Osteoblast (primary cell): Measurements from ENCODE around the gene MCC. TPM values are rescaled to one million over a fixed set of nuclear protein-coding genes. Genes with fewer than 3 reads are reported as not detected.

Experiments used
- DNase-seq: peaks from one replicate; pipeline ENCODE4 v3.0.0; 2011; ENCODE audit warnings: low spot score, mixed read lengths; ENCODE audit not compliant: insufficient read length; ENCODE audit errors: missing footprints
- H2AFZ ChIP-seq: 2 replicates; pipeline ENCODE4 v1.6.0; 2011; ENCODE audit warnings: mild to moderate bottlenecking, low read length
- H3K27ac ChIP-seq: 2 replicates; pipeline ENCODE4 v1.5.1; 2011; ENCODE audit warnings: mild to moderate bottlenecking, low read depth, low read length, moderate library complexity
- H3K27me3 ChIP-seq: 2 replicates; pipeline ENCODE4 v1.6.0; 2012; ENCODE audit warnings: mild to moderate bottlenecking, control low read depth, inconsistent platforms, low read length, moderate library complexity; ENCODE audit not compliant: insufficient read depth
- H3K36me3 ChIP-seq: 2 replicates; pipeline ENCODE4 v1.5.1; 2011; ENCODE audit warnings: mild to moderate bottlenecking, low read length, control low read depth, moderate library complexity; ENCODE audit not compliant: insufficient read depth
- H3K4me1 ChIP-seq: 2 replicates; pipeline ENCODE4 v1.5.1; 2011; ENCODE audit warnings: mild to moderate bottlenecking, low read length, control low read depth, moderate library complexity; ENCODE audit not compliant: insufficient read depth
- H3K4me2 ChIP-seq: 2 replicates; pipeline ENCODE4 v1.6.0; 2011; ENCODE audit warnings: mild to moderate bottlenecking, low read length; ENCODE audit not compliant: insufficient read depth
- H3K4me3 ChIP-seq: fragments of 200-600 bp; sonication (generic); 3 replicates; pipeline ENCODE4 v1.5.1; 2012; ENCODE audit warnings: mild to moderate bottlenecking, low read length, inconsistent platforms; ENCODE audit not compliant: insufficient read depth
- H3K79me2 ChIP-seq: 2 replicates; pipeline ENCODE4 v1.6.0; 2012; ENCODE audit warnings: mild to moderate bottlenecking, low read length, control low read depth, inconsistent platforms; ENCODE audit not compliant: insufficient read depth
- H3K9me3 ChIP-seq: 2 replicates; pipeline ENCODE4 v1.5.1; 2011; ENCODE audit warnings: low read depth, low read length, control low read depth
- H4K20me1 ChIP-seq: 2 replicates; pipeline ENCODE4 v1.6.0; 2012; ENCODE audit warnings: mild to moderate bottlenecking, low read length, control low read depth; ENCODE audit not compliant: insufficient read depth
- total RNA-seq: library from RNA; depleted of rRNA; stranded (reverse); fragments of >200 nt; gene quantifications from 2 replicates; pipeline ENCODE4 v1.2.3, GENCODE V29; 2012
- TF ChIP-seq, protein P1 (sequence below): IDR thresholded peaks from 2 replicates; pipeline ENCODE4 v1.5.1; 2011; ENCODE audit warnings: mild to moderate bottlenecking, low read depth, low read length, moderate library complexity; ENCODE audit errors: extremely low read depth

Gene MCC
- total RNA-seq, 1 donor = 45.6 TPM

DNA sequence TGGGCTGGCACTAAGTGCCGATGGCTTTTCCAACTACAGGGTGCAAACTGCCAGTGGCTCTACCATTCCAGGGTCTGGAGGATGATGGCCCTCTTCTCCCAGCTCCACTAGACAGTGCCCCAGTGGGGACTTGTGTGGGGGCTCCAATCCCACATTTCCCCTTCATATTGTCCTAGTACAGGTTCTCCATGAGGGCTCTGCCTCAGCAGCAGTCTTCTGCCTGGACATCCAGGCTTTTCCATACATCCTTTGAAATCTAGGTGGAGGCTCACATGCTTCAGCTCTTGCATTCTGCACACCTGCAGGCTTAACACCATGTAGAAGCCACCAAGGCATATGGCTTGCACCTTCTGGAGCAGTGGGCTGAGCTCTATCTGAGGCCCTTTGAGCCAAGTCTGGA, 123.8 kb downstream of the MCC start:
- Histone ChIP-seq H3K79me2 (no peaks in the 10 kb centered on the region), H2AFZ (no peak overlapping the region), H3K27ac (no peak overlapping the region), H3K36me3 (no peaks in the 10 kb centered on the region), H3K27me3 (no peaks in the 10 kb centered on the region), H3K4me3 (no peak overlapping the region), H3K4me2 (no peak overlapping the region), H4K20me1 (no peaks in the 10 kb centered on the region), H3K4me1 (no peaks in the 10 kb centered on the region), H3K9me3 (peaks cover 4% of the 10 kb centered on the region)
- DNase-seq = no peak
- TF ChIP-seq, protein P1, sequence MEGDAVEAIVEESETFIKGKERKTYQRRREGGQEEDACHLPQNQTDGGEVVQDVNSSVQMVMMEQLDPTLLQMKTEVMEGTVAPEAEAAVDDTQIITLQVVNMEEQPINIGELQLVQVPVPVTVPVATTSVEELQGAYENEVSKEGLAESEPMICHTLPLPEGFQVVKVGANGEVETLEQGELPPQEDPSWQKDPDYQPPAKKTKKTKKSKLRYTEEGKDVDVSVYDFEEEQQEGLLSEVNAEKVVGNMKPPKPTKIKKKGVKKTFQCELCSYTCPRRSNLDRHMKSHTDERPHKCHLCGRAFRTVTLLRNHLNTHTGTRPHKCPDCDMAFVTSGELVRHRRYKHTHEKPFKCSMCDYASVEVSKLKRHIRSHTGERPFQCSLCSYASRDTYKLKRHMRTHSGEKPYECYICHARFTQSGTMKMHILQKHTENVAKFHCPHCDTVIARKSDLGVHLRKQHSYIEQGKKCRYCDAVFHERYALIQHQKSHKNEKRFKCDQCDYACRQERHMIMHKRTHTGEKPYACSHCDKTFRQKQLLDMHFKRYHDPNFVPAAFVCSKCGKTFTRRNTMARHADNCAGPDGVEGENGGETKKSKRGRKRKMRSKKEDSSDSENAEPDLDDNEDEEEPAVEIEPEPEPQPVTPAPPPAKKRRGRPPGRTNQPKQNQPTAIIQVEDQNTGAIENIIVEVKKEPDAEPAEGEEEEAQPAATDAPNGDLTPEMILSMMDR = no peak

DNA sequence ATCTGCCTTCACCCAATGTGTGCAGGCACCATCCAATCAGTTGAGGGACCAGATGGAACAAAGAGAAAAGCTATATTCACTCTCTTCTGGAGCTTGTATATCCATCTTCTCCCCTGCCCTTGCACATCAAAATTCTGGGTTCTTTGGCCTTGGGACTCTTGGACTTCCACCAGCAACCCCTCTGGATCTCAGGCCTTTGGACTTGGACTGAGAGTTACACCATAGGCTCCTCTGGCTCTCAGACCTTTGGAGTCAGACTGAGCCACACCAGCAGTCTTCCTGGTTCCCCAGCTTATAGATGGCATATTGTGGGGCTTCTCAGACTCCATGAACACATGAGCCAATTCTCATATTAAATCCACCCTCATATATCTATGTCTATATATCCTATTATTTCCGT, 126.6 kb downstream of the MCC start:
- H3K27me3 ChIP-seq = no peaks in the 10 kb centered on the region
- no peaks in the 10 kb centered on the region for H4K20me1 ChIP-seq
- H3K9me3 ChIP-seq = peaks cover 4% of the 10 kb centered on the region
- H3K4me2 ChIP-seq = no peak overlapping the region
- TF ChIP-seq, protein P1 = no peak
- H2AFZ ChIP-seq = no peak overlapping the region
- no peak overlapping the region for H3K4me3 ChIP-seq
- DNase-seq = no peak
- no peaks in the 10 kb centered on the region for H3K79me2 ChIP-seq
- H3K27ac ChIP-seq = no peak overlapping the region
- no peaks in the 10 kb centered on the region for H3K36me3 ChIP-seq
- H3K4me1 ChIP-seq = no peaks in the 10 kb centered on the region

DNA sequence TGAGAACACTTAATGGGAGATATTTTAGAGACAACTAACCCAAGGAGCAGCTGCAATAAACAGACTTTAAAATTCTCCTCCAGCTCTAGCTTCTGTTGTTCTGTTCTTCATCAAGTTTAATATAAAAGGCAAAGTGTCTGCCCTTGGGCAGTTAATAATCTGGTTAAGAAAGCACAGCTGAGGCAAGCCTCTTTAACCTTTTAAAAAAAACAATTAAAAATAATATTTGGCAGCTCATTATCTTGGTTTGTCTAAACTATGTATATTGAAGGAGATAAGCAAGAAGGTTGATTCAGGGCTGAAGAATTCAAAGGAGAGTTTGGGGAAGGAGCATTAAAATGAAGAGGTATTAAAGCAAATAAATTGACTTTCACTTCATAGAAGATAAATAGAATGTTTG, 128.8 kb downstream of the MCC start:
- Histone ChIP-seq H4K20me1 (no peaks in the 10 kb centered on the region), H3K4me1 (no peaks in the 10 kb centered on the region), H3K27me3 (no peaks in the 10 kb centered on the region), H3K9me3 (peaks cover under 1% of the 10 kb centered on the region), H3K79me2 (no peaks in the 10 kb centered on the region), H3K4me2 (no peak overlapping the region), H3K36me3 (no peaks in the 10 kb centered on the region), H2AFZ (no peak overlapping the region), H3K27ac (no peak overlapping the region), H3K4me3 (no peak overlapping the region)
- no peak for DNase-seq
- TF ChIP-seq, protein P1 = no peak

DNA sequence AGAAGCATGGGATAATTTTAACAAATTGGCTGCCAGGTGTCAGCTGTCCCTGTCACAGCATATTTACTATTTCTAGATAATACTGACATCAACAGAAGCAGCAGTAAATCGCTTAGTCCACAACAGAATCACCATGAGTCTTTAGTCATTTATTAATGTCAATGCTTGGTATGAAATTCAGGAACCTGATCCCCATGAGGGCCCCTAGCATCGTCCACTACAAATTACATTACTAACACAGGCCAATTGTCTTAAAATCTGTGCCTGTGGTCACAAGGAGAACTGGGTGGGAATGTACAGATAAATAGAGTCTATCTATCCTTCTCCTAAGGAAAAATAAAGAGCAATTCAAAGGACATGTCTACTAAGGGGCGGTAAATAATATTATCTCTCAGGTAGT, 129.6 kb downstream of the MCC start:
- no peaks in the 10 kb centered on the region for H3K27me3 ChIP-seq
- H3K27ac ChIP-seq = no peak overlapping the region
- TF ChIP-seq, protein P1 = no peak
- no peak overlapping the region for H3K4me2 ChIP-seq
- DNase-seq = no peak
- no peak overlapping the region for H3K4me3 ChIP-seq
- no peaks in the 10 kb centered on the region for H3K9me3 ChIP-seq
- H3K36me3 ChIP-seq = no peaks in the 10 kb centered on the region
- no peaks in the 10 kb centered on the region for H3K4me1 ChIP-seq
- no peaks in the 10 kb centered on the region for H4K20me1 ChIP-seq
- H2AFZ ChIP-seq = no peak overlapping the region
- H3K79me2 ChIP-seq = no peaks in the 10 kb centered on the region
